Mesothelial cell of epicardium (in vitro differentiated cells): ENCODE data around the gene KLHL1. TPM values are rescaled to one million over a fixed set of nuclear protein-coding genes. Genes with fewer than 3 reads are reported as not detected.

Experiments used
- DNase-seq, 2 experiments: peaks; one replicate each; pipeline ENCODE4 v3.0.0; 2021; ENCODE audit warnings: low spot score in 2 of 2; ENCODE audit not compliant: unreplicated experiment in 2 of 2
- H3K27ac Mint-ChIP-seq: 2 replicates; pipeline ENCODE4 v1.8.0; 2021; ENCODE audit warnings: mixed read lengths
- H3K27me3 Mint-ChIP-seq: 2 replicates; pipeline ENCODE4 v1.8.0; 2021; ENCODE audit warnings: low read depth, mixed read lengths
- H3K36me3 Mint-ChIP-seq: 2 replicates; pipeline ENCODE4 v1.8.0; 2021; ENCODE audit warnings: mixed read lengths
- H3K4me1 Mint-ChIP-seq: 2 replicates; pipeline ENCODE4 v1.8.0; 2021; ENCODE audit warnings: mixed read lengths
- H3K4me3 Mint-ChIP-seq: 2 replicates; pipeline ENCODE4 v1.8.0; 2021; ENCODE audit warnings: mild to moderate bottlenecking, moderate library complexity, mixed read lengths
- H3K9me3 Mint-ChIP-seq: 2 replicates; pipeline ENCODE4 v1.8.0; 2021; ENCODE audit warnings: mixed read lengths
- total RNA-seq: library from RNA; stranded (reverse); gene quantifications from 3 replicates; pipeline ENCODE4 v1.2.1, GENCODE V29; 2021
- TF ChIP-seq, protein P1 (sequence below): fragments of 200-600 bp; sonication (generic); IDR thresholded peaks from one replicate; pipeline ENCODE4 v1.5.0; 2021; ENCODE audit warnings: antibody characterized with exemption; ENCODE audit not compliant: unreplicated experiment

The KLHL1 gene
- total RNA-seq, 1 donor from 2014 or later = not detected

DNA sequence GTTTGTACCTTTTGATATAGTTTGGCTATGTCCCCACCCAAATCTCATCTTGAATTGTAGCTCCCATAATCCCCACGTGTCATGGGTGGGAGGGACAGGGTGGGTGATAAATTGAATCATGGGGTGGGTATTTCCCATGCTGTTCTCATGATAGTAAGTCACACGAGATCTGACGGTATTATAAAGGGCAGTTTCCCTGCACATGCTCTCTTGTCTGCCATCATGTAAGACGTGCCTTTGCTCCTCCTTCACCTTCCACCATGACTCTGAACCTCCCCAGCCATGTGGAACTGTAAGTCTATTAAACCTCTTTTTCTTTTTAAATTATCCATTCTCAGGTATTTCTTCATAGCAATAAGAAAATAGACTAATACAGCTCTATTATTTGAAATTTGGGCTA, 331.3 kb downstream of the KLHL1 start:
- Mint-ChIP-seq H3K9me3 (peaks cover 8% of the 10 kb centered on the region), H3K36me3 (no peaks in the 10 kb centered on the region), H3K27me3 (no peaks in the 10 kb centered on the region), H3K27ac (no peak overlapping the region), H3K4me1 (peaks cover 4% of the 10 kb centered on the region), H3K4me3 (no peak overlapping the region)
- no peak for DNase-seq
- TF ChIP-seq, protein P1, sequence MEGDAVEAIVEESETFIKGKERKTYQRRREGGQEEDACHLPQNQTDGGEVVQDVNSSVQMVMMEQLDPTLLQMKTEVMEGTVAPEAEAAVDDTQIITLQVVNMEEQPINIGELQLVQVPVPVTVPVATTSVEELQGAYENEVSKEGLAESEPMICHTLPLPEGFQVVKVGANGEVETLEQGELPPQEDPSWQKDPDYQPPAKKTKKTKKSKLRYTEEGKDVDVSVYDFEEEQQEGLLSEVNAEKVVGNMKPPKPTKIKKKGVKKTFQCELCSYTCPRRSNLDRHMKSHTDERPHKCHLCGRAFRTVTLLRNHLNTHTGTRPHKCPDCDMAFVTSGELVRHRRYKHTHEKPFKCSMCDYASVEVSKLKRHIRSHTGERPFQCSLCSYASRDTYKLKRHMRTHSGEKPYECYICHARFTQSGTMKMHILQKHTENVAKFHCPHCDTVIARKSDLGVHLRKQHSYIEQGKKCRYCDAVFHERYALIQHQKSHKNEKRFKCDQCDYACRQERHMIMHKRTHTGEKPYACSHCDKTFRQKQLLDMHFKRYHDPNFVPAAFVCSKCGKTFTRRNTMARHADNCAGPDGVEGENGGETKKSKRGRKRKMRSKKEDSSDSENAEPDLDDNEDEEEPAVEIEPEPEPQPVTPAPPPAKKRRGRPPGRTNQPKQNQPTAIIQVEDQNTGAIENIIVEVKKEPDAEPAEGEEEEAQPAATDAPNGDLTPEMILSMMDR = no peak

DNA sequence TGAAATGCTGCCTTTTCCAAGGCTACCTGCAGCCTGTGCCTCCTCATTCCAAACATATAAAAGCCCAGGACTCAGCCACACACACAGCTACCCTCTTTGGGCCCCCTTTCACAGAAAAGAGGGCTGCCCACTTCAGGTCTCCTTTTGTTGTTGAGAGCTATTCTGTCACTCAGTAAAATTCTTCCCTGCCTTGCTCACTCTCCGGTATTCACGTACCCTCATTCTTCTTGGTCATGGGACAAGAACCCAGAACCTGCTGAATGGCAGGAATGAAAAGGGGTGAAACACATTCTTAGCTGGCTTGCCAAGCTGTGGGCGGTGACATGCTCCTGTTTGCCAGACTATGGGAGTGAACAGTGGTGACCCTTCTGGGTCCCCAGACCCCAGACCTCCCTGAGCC, 338.6 kb downstream of the KLHL1 start:
- TF ChIP-seq, protein P1 = no peak
- no peaks in the 10 kb centered on the region for H3K4me1 Mint-ChIP-seq
- DNase-seq = no peak
- H3K4me3 Mint-ChIP-seq = no peak overlapping the region
- no peaks in the 10 kb centered on the region for H3K27me3 Mint-ChIP-seq
- H3K27ac Mint-ChIP-seq = no peak overlapping the region
- peaks cover 13% of the 10 kb centered on the region for H3K9me3 Mint-ChIP-seq
- peaks cover 3% of the 10 kb centered on the region for H3K36me3 Mint-ChIP-seq

DNA sequence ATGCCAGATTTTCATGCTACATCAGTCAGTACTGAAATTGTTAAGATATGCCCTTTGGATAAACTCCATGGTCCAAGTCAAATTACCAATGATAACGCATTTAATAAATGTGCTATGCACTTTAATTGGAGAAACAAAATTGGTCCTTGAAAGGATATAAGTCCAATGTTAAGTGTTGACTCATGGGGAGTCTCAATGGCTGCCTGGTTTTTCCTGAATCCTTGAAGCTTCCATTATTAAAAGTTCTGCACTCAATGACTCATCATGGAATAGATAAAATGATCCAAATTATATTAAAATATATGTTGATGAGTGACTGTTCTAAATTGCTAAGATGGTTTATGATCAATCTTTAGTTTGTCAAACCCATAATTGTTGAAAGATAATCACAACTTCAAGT, 346.7 kb downstream of the KLHL1 start:
- no peak for DNase-seq
- no peaks in the 10 kb centered on the region for H3K27me3 Mint-ChIP-seq
- TF ChIP-seq, protein P1 = no peak
- no peak overlapping the region for H3K4me3 Mint-ChIP-seq
- no peak overlapping the region for H3K27ac Mint-ChIP-seq
- no peaks in the 10 kb centered on the region for H3K36me3 Mint-ChIP-seq
- peaks cover 6% of the 10 kb centered on the region for H3K9me3 Mint-ChIP-seq
- no peaks in the 10 kb centered on the region for H3K4me1 Mint-ChIP-seq

DNA sequence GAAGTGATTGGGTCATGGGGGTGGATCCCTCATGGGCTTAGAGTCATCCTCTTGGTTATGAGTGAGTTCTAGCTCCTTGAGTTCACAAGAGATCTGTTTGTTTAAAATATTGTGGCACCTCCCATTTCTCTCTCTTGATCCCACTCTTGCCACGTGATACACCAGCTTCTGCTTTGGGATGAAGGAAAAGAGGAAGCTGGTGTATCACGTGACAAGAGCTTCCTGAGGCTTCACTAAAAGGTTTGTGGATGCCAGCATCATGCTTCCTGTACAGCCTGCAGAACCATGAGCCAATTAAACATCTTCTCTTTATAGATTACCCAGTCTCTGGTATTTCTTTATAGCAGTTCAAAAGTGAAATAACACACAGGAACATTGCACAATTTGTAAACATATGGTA, 353.2 kb downstream of the KLHL1 start:
- no peak overlapping the region for H3K27ac Mint-ChIP-seq
- TF ChIP-seq, protein P1 = no peak
- H3K4me1 Mint-ChIP-seq = peaks cover 3% of the 10 kb centered on the region
- no peaks in the 10 kb centered on the region for H3K27me3 Mint-ChIP-seq
- DNase-seq = no peak
- H3K9me3 Mint-ChIP-seq = peaks cover 3% of the 10 kb centered on the region
- no peak overlapping the region for H3K4me3 Mint-ChIP-seq
- H3K36me3 Mint-ChIP-seq = no peaks in the 10 kb centered on the region

DNA sequence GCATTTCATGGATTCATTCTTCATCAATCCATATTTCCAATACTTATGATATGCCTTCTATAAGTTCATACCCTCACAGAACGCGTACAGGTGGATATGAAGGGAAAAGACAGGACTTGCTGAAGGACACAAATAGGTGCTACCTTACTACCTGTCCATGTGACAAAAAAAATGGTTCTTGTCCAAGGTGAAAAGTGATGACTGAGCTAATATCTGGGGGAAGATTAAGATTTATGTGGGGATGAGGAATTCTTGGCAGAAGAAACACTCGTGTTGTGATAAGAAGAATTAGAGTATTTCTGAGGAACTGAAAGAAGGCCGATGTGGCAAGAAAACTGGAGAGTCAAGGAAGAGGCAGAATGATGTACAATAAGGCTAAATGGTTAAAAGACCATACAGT, 357.0 kb downstream of the KLHL1 start:
- H3K27ac Mint-ChIP-seq = no peak overlapping the region
- TF ChIP-seq, protein P1 = no peak
- H3K4me3 Mint-ChIP-seq = no peak overlapping the region
- no peaks in the 10 kb centered on the region for H3K27me3 Mint-ChIP-seq
- no peaks in the 10 kb centered on the region for H3K36me3 Mint-ChIP-seq
- H3K4me1 Mint-ChIP-seq = peaks cover 3% of the 10 kb centered on the region
- no peak for DNase-seq
- no peaks in the 10 kb centered on the region for H3K9me3 Mint-ChIP-seq
